HL-60 (cell line): ENCODE results near the gene DOCK8.

ENCODE experiments used
- CTCF ChIP-seq: IDR thresholded peaks from one replicate; pipeline ENCODE4 v1.5.1; 2011; ENCODE audit warnings: low read length, control low read depth, inconsistent platforms; ENCODE audit not compliant: insufficient read depth
- GABPA ChIP-seq: IDR thresholded peaks from 2 replicates; pipeline ENCODE4 v1.6.1; 2012; ENCODE audit warnings: low read depth
- POLR2AphosphoS5 ChIP-seq: IDR thresholded peaks from 2 replicates; pipeline ENCODE4 v1.6.1; 2012; ENCODE audit warnings: low read depth
- REST ChIP-seq: IDR thresholded peaks from 2 replicates; pipeline ENCODE4 v1.6.1; 2012; ENCODE audit warnings: low read depth; ENCODE audit not compliant: insufficient replicate concordance
- SPI1 ChIP-seq: IDR thresholded peaks from 2 replicates; pipeline ENCODE4 v1.6.1; 2012; ENCODE audit warnings: low read depth, mild to moderate bottlenecking, borderline replicate concordance

GRCh38 chr9:421896-422295 is 207.2 kb downstream of the DOCK8 start:
- TF ChIP-seq CTCF, result no peak
- no peak for TF ChIP-seq POLR2AphosphoS5
- TF ChIP-seq REST, result no peak
- TF ChIP-seq SPI1, result no peak
- TF ChIP-seq GABPA, result no peak
